ENCODE data around the gene SNRPB2.

GRCh38 chr20:16747291-16747811, 17.5 kb downstream of the SNRPB2 start:
- TF ChIP-seq CTCF (IDR thresholded peaks at IDR 0.05) (no peak), POLR2A (IDR thresholded peaks at IDR 0.05) (no peak), EP300 (IDR thresholded peaks at IDR 0.05) (no peak)
